H1 (cell line): ENCODE data around the gene LRRC37B. TPM values are rescaled to one million over a fixed set of nuclear protein-coding genes. Genes with fewer than 3 reads are reported as not detected.
A peak's percentile ranks its signal among the peaks of the same experiment; 100 is the strongest.

Experiments
- CTCF ChIA-PET: fragments of 300-600 bp; sonication (Branson Sonifier 250); formaldehyde crosslinking; loops from one replicate; lab custom pipeline; 2021; ENCODE audit not compliant: partially characterized antibody; lab: Charles Lee
- POLR2A ChIA-PET: fragments of 300-600 bp; sonication (Branson Sonifier 250); formaldehyde crosslinking; loops from one replicate; lab custom pipeline; 2021; ENCODE audit warnings: inconsistent platforms; ENCODE audit not compliant: partially characterized antibody; lab: Charles Lee
- DNase-seq, 2 experiments: peaks; one replicate each; pipeline versions ENCODE4 v3.0.0 to v3.0.0-alpha.2; 2010 to 2022; ENCODE audit warnings: low spot score in 2 of 2, low read depth in 1 of 2, mixed read lengths in 1 of 2
- FAIRE-seq: peaks from 2 replicates; lab custom pipeline; 2011; peaks lifted over from hg19 to GRCh38; lab: Jason Lieb, UNC
- H2AFZ ChIP-seq: 2 replicates; pipeline ENCODE4 v1.8.1; 2012; ENCODE audit warnings: low read length, inconsistent platforms
- H2AK5ac ChIP-seq: 2 replicates; pipeline ENCODE4 v1.6.1; 2013; ENCODE audit warnings: low read depth, low read length
- H2BK120ac ChIP-seq: replicated peaks from 2 replicates; pipeline ENCODE3; 2013; ENCODE audit warnings: low read depth, low read length, inconsistent platforms
- H2BK12ac ChIP-seq: 2 replicates; pipeline ENCODE4 v1.6.1; 2013; ENCODE audit warnings: low read depth, low read length
- H2BK15ac ChIP-seq: 2 replicates; pipeline ENCODE4 v1.6.1; 2013; ENCODE audit warnings: low read length
- H2BK20ac ChIP-seq: 2 replicates; pipeline ENCODE4 v1.6.1; 2013; ENCODE audit warnings: low read length
- H2BK5ac ChIP-seq: 2 replicates; pipeline ENCODE4 v1.6.1; 2013; ENCODE audit warnings: low read depth, low read length
- H3K14ac ChIP-seq: 2 replicates; pipeline ENCODE4 v1.6.1; 2013; ENCODE audit warnings: inconsistent platforms; ENCODE audit not compliant: insufficient read length
- H3K18ac ChIP-seq: 2 replicates; pipeline ENCODE4 v1.6.1; 2013; ENCODE audit warnings: low read length; ENCODE audit errors: extremely low read depth
- H3K23ac ChIP-seq: 2 replicates; pipeline ENCODE4 v1.6.1; 2013; ENCODE audit warnings: inconsistent platforms; ENCODE audit not compliant: insufficient read length
- H3K23me2 ChIP-seq: 2 replicates; pipeline ENCODE4 v1.6.1; 2013; ENCODE audit warnings: low read depth, low read length
- H3K27ac ChIP-seq: 2 replicates; pipeline ENCODE4 v1.6.1; 2011; ENCODE audit warnings: low read depth, low read length, inconsistent platforms
- H3K27me3 ChIP-seq, 4 experiments: replicated peaks in 1 of 4; 1 replicate in 1 of 4; 2 replicates in 3 of 4; pipeline versions ENCODE4 v1.6.1 to v1.8.1; 2011 to 2013; ENCODE audit warnings: low read length in 3 of 4, mild to moderate bottlenecking in 3 of 4, inconsistent platforms in 2 of 4, mixed read lengths in 2 of 4, moderate library complexity in 1 of 4; ENCODE audit not compliant: control insufficient read depth in 3 of 4, insufficient read depth in 3 of 4; ENCODE audit errors: extremely low read depth in 1 of 4
- H3K36me3 ChIP-seq, 4 experiments: 2 replicates each; pipeline versions ENCODE4 v1.6.1 to v1.8.1; 2011 to 2013; ENCODE audit warnings: mild to moderate bottlenecking in 4 of 4, low read length in 3 of 4, moderate library complexity in 2 of 4, control low read depth in 1 of 4, inconsistent platforms in 1 of 4; ENCODE audit not compliant: insufficient read depth in 4 of 4, control insufficient read depth in 2 of 4
- H3K4ac ChIP-seq: replicated peaks from 2 replicates; pipeline ENCODE3; 2013; ENCODE audit warnings: low read length, low read depth, mixed read lengths, inconsistent platforms; ENCODE audit not compliant: insufficient read length
- H3K4me1 ChIP-seq, 4 experiments: replicated peaks in 1 of 4; 1 replicate in 1 of 4; 2 replicates in 3 of 4; pipeline versions ENCODE4 v1.6.1 to v1.8.1; 2011 to 2013; ENCODE audit warnings: low read length in 3 of 4, inconsistent platforms in 2 of 4, mixed read lengths in 1 of 4; ENCODE audit not compliant: insufficient read depth in 4 of 4, control insufficient read depth in 3 of 4
- H3K4me2 ChIP-seq, 2 experiments: 2 replicates each; pipeline versions ENCODE4 v1.6.1 to v1.8.1; 2011 to 2013; ENCODE audit warnings: low read depth in 2 of 2, low read length in 2 of 2, control low read depth in 1 of 2, inconsistent platforms in 1 of 2, mild to moderate bottlenecking in 1 of 2; ENCODE audit not compliant: insufficient read depth in 1 of 2
- H3K4me3 ChIP-seq, 4 experiments: fragments of 200-600, 300-600 bp in 1 of 4; sonication (generic), shearing (Covaris generic), sonication (Bioruptor Twin) in 1 of 4; 2 replicates each; pipeline versions ENCODE4 v1.5.1 to v1.8.1; 2011 to 2016; ENCODE audit warnings: low read length in 4 of 4, low read depth in 3 of 4, control low read depth in 2 of 4, inconsistent platforms in 2 of 4, mild to moderate bottlenecking in 2 of 4, mixed read lengths in 1 of 4, moderate library complexity in 1 of 4; ENCODE audit not compliant: insufficient read depth in 2 of 4; ENCODE audit errors: extremely low read depth in 1 of 4
- H3K56ac ChIP-seq: replicated peaks from 2 replicates; pipeline ENCODE3; 2013; ENCODE audit warnings: low read depth, mild to moderate bottlenecking, mixed read lengths, low read length, inconsistent platforms; ENCODE audit not compliant: insufficient read length
- H3K79me1 ChIP-seq: 2 replicates; pipeline ENCODE4 v1.6.1; 2013; ENCODE audit warnings: low read depth, low read length, control low read depth
- H3K79me2 ChIP-seq, 2 experiments: 2 replicates each; pipeline versions ENCODE4 v1.6.1 to v1.8.1; 2012 to 2013; ENCODE audit warnings: low read length in 2 of 2, mild to moderate bottlenecking in 2 of 2, inconsistent platforms in 1 of 2; ENCODE audit not compliant: insufficient read depth in 2 of 2, control insufficient read depth in 1 of 2
- H3K9ac ChIP-seq, 4 experiments: replicated peaks in 1 of 4; 1 replicate in 1 of 4; 2 replicates in 3 of 4; pipeline versions ENCODE4 v1.6.1 to v1.8.1; 2011 to 2013; ENCODE audit warnings: low read depth in 3 of 4, low read length in 3 of 4, control low read depth in 2 of 4, mild to moderate bottlenecking in 2 of 4, moderate library complexity in 2 of 4, inconsistent platforms in 1 of 4; ENCODE audit errors: extremely low read depth in 1 of 4
- H3K9me3 ChIP-seq, 2 experiments: 2 replicates each; pipeline versions ENCODE4 v1.6.1 to v1.8.1; 2012 to 2013; ENCODE audit warnings: mild to moderate bottlenecking in 2 of 2, moderate library complexity in 2 of 2, control low read depth in 1 of 2, inconsistent platforms in 1 of 2, low read depth in 1 of 2, low read length in 1 of 2, mixed read lengths in 1 of 2; ENCODE audit not compliant: insufficient read depth in 2 of 2
- H4K20me1 ChIP-seq, 2 experiments: replicated peaks in 1 of 2; 2 replicates each; pipeline versions ENCODE3 to v1.8.1; 2011 to 2013; ENCODE audit warnings: inconsistent platforms in 2 of 2, low read length in 2 of 2, mild to moderate bottlenecking in 1 of 2; ENCODE audit not compliant: insufficient read depth in 2 of 2, control insufficient read depth in 1 of 2
- H4K5ac ChIP-seq: 2 replicates; pipeline ENCODE4 v1.6.1; 2013; ENCODE audit warnings: low read length, low read depth, mixed read lengths, inconsistent platforms; ENCODE audit not compliant: insufficient read length
- H4K8ac ChIP-seq: 2 replicates; pipeline ENCODE4 v1.8.0; 2013; ENCODE audit warnings: mild to moderate bottlenecking, moderate library complexity, low read length, inconsistent platforms; ENCODE audit not compliant: insufficient read depth; ENCODE audit errors: extremely low read depth
- H4K91ac ChIP-seq: replicated peaks from 2 replicates; pipeline ENCODE3; 2013; ENCODE audit warnings: low read length, mixed read lengths, inconsistent platforms; ENCODE audit not compliant: insufficient read length
- CBX8 ChIP-seq: fragments of 300-800, 300-1000 bp; sonication (generic); IDR thresholded peaks from 2 replicates; pipeline ENCODE4 v1.7.1; 2016; ENCODE audit warnings: low read depth, low read length, borderline replicate concordance
- FOSL1 ChIP-seq: IDR thresholded peaks from 2 replicates; pipeline ENCODE4 v1.6.1; 2011; ENCODE audit warnings: mild to moderate bottlenecking, low read depth, low read length, moderate library complexity; ENCODE audit not compliant: insufficient read depth
- YY1 ChIP-seq: IDR thresholded peaks from 2 replicates; pipeline ENCODE4 v1.6.1; 2011; ENCODE audit warnings: low read depth, mild to moderate bottlenecking, low read length
- WGBS, 2 experiments: shearing (Covaris generic) in 1 of 2; methylation state at CpG; one replicate each; pipeline versions ENCODE4 v1.1.6 to v1.1.7; 2013 to 2015; ENCODE audit warnings: low lambda C conversion rate in 2 of 2, mixed read lengths in 2 of 2, inconsistent platforms in 1 of 2, low coverage in 1 of 2, missing lambda C conversion rate in 1 of 2; ENCODE audit not compliant: insufficient replicate concordance in 2 of 2, insufficient coverage in 1 of 2, insufficient read length in 1 of 2; ENCODE audit errors: extremely low coverage in 1 of 2, missing lambda C conversion rate in 1 of 2; 5-methylcytosine and 5-hydroxymethylcytosine counted together
- polyA plus RNA-seq, 7 experiments: library from polyadenylated mRNA; depleted of rRNA in 3 of 7; stranded (reverse) in 5 of 7; unstranded in 2 of 7; fragments of >200 nt in 5 of 7; fragments of 200-250 nt in 2 of 7; gene quantifications; 1 replicate in 5 of 7; 2 replicates in 1 of 7; 4 replicates in 1 of 7; pipeline versions ENCODE4 v1.2.1 to v1.2.3, GENCODE V29; 2011 to 2013; ENCODE audit warnings: missing spikeins in 2 of 7, mixed read lengths in 2 of 7
- total RNA-seq: library from RNA; stranded (reverse); fragmentation: NEBNext Ultra II Directional; extraction: Animal tissue kit (Norgen Biotek cat#: 25700); gene quantifications from 2 replicates; pipeline ENCODE4 v1.2.1, GENCODE V29; 2021

The LRRC37B gene
- total and polyA plus RNA-seq, 2 of the 8 experiments (the other 6 are each of a cell fraction or from before 2014, with no cell fraction given), result 16.0 to 19.0 TPM

GRCh38 chr17:32100971-32101631 lies 93.9 kb downstream of the LRRC37B start:
- no peak overlapping the region for H2AFZ ChIP-seq
- no peaks in the 10 kb centered on the region for H3K79me2 ChIP-seq
- H3K56ac ChIP-seq, result no peak overlapping the region
- H2BK12ac ChIP-seq, result no peak overlapping the region
- no peak overlapping the region for H3K27ac ChIP-seq
- TF ChIP-seq FOSL1 (no peak), YY1 (no peak), CBX8 (no peak)
- H4K20me1 ChIP-seq, result no peaks in the 10 kb centered on the region
- DNase-seq (peak in 1 of 2 experiments; percentile 45), FAIRE-seq (no peak)
- H3K4me2 ChIP-seq, result no peak overlapping the region
- H3K23me2 ChIP-seq, result no peaks in the 10 kb centered on the region
- POLR2A ChIA-PET, result interaction anchor here (0.8 to 1.1 kb wide), 3 partner anchors 10 to 23 kb away, joined by 3 read pairs; no protein-coding TSS in a partner anchor
- no peak overlapping the region for H3K4ac ChIP-seq
- H3K79me1 ChIP-seq, result no peaks in the 10 kb centered on the region
- H3K23ac ChIP-seq, result no peak overlapping the region
- peaks cover 0 to 2% (median 0%) of the 10 kb centered on the region in 4 experiments; a peak in 1 of 8 replicates for H3K36me3 ChIP-seq
- no peak overlapping the region for H4K91ac ChIP-seq
- H2BK5ac ChIP-seq, result 0 out of 2 replicates have a peak overlapping the region, but pooled peaks have one; percentile 4
- H3K4me3 ChIP-seq, result no peak overlapping the region
- no peaks in the 10 kb centered on the region for H3K9me3 ChIP-seq
- H3K27me3 ChIP-seq, result no peaks in the 10 kb centered on the region
- H3K18ac ChIP-seq, result no peak overlapping the region
- no peak overlapping the region for H3K9ac ChIP-seq
- CTCF ChIA-PET, result interaction anchor here (0.8 to 2.0 kb wide), 5 partner anchors 8 to 94 kb away, joined by 3 to 8 read pairs (median 3); partner anchors contain the start of gene LRRC37B
- H4K8ac ChIP-seq, result no peak overlapping the region
- no peak overlapping the region for H2BK20ac ChIP-seq
- no peak overlapping the region for H3K14ac ChIP-seq
- WGBS, 2 experiments, result 88% methylated on average over 8 of the region's 8 CpGs; no CpG with 5 or more reads in 1 of the 2 experiments
- no peak overlapping the region for H4K5ac ChIP-seq
- peaks cover 0 to 6% (median 4%) of the 10 kb centered on the region in 4 experiments; a peak in 4 of 7 replicates for H3K4me1 ChIP-seq
- no peak overlapping the region for H2AK5ac ChIP-seq
- H2BK120ac ChIP-seq, result no peak overlapping the region
- H2BK15ac ChIP-seq, result 0 out of 2 replicates have a peak overlapping the region, but pooled peaks have one; percentile 10
